Measurements from ENCODE around the gene CYP2C8. TPM values are rescaled to one million over a fixed set of nuclear protein-coding genes. Genes with fewer than 3 reads are reported as not detected.
"Not testable (repeated sequence)": the region's sequence is repeated elsewhere in the genome, so short reads cannot be mapped to it uniquely, and the experiment has no call there.

Gene CYP2C8
- total RNA-seq, 1 experiment from 2014 or later = 0.26 TPM

GRCh38 chr10:95096143-95096542 is 26.8 kb upstream of the CYP2C8 start:
- Histone ChIP-seq H3K23me2 (ENCODE audit: insufficient read length, low read depth, low read length, poor library complexity, severe bottlenecking) (no peaks in the 10 kb centered on the region), H4K20me1 (ENCODE audit: control insufficient read depth, insufficient read depth, insufficient read length) (no peaks in the 10 kb centered on the region), H3K4me2 (ENCODE audit: insufficient read depth, insufficient read length, low read length) (no peak overlapping the region), H2BK120ac (ENCODE audit: low read depth, low read length, poor library complexity, severe bottlenecking) (no peak overlapping the region), H3K79me2 (ENCODE audit: insufficient read depth, low read length) (no peaks in the 10 kb centered on the region), H3K27me3 (ENCODE audit: insufficient read depth, low read length) (no peaks in the 10 kb centered on the region), H3K9me3 (ENCODE audit: control insufficient read depth, low read depth, low read length) (no peaks in the 10 kb centered on the region), H2AFZ (ENCODE audit: low read length) (no peak overlapping the region), H4K91ac (ENCODE audit: insufficient read length, low read depth, low read length) (no peak overlapping the region), H3K14ac (ENCODE audit: insufficient read depth, low read length) (no peak overlapping the region), H3K79me1 (ENCODE audit: insufficient read depth, low read depth, low read length, poor library complexity, severe bottlenecking) (no peaks in the 10 kb centered on the region), H3K9ac (ENCODE audit: extremely low read depth, insufficient read length, low read length) (no peak overlapping the region), H2BK15ac (ENCODE audit: low read depth, low read length) (no peak overlapping the region), H2BK5ac (ENCODE audit: insufficient read length, low read length) (no peak overlapping the region), H2BK20ac (ENCODE audit: low read depth, low read length, poor library complexity, severe bottlenecking) (no peak overlapping the region), H2BK12ac (ENCODE audit: insufficient read length, low read depth, low read length) (no peak overlapping the region), H3T11ph (ENCODE audit: low read length) (no peak overlapping the region), H4K5ac (ENCODE audit: insufficient read length, low read depth, low read length) (no peak overlapping the region), H3K4me1 (ENCODE audit: insufficient read depth, low read length) (no peaks in the 10 kb centered on the region), H3K18ac (ENCODE audit: insufficient read length, low read depth, low read length) (no peak overlapping the region), H3K4ac (ENCODE audit: low read depth, low read length) (no peak overlapping the region), H3K56ac (ENCODE audit: insufficient read length, low read depth, low read length) (no peak overlapping the region), H4K8ac (replicated peaks; ENCODE audit: insufficient read length, low read depth, low read length) (no peak overlapping the region), H3K27ac (ENCODE audit: insufficient read length, low read depth, low read length) (no peak overlapping the region), H2AK5ac (ENCODE audit: insufficient read length, low read length) (no peak overlapping the region), H3K23ac (ENCODE audit: insufficient read length, low read depth, low read length) (no peak overlapping the region)
- H3K36me3 Mint-ChIP-seq (ENCODE audit: insufficient read depth in 1 of 3, low read depth in 3 of 3) = no peaks in the 10 kb centered on the region
- TF ChIP-seq CTCF (conservative IDR thresholded peaks at IDR 0.05) = no peak
- H3K4me3 Mint-ChIP-seq = no peak overlapping the region
- WGBS (ENCODE audit: extremely low coverage, insufficient read length, low lambda C conversion rate) = no CpG with 5 or more reads among the region's 1 CpG
- H3K9me3 Mint-ChIP-seq = no peaks in the 10 kb centered on the region; a peak in 1 of 5 replicates
- no peaks in the 10 kb centered on the region for H3K4me1 Mint-ChIP-seq
- no peak for DNase-seq
- H3K27ac Mint-ChIP-seq = no peak overlapping the region
- H3K27me3 Mint-ChIP-seq (ENCODE audit: low read depth) = peaks cover under 1% of the 10 kb centered on the region; the same call in 1 of the 2 replicates

GRCh38 chr10:95079626-95080025 is 10.3 kb upstream of the CYP2C8 start:
- not testable (repeated sequence) for H2AK5ac ChIP-seq (ENCODE audit: insufficient read length, low read length); H4K20me1 ChIP-seq (ENCODE audit: control insufficient read depth, insufficient read depth, insufficient read length); H3K79me2 ChIP-seq (ENCODE audit: insufficient read depth, low read length); H2BK20ac ChIP-seq (ENCODE audit: low read depth, low read length, poor library complexity, severe bottlenecking); H3K4me2 ChIP-seq (ENCODE audit: insufficient read depth, insufficient read length, low read length); H3K4me3 Mint-ChIP-seq; H3K27ac Mint-ChIP-seq; H3K23me2 ChIP-seq (ENCODE audit: insufficient read length, low read depth, low read length, poor library complexity, severe bottlenecking); H3K27ac ChIP-seq (ENCODE audit: insufficient read length, low read depth, low read length); H2BK12ac ChIP-seq (ENCODE audit: insufficient read length, low read depth, low read length); H3K79me1 ChIP-seq (ENCODE audit: insufficient read depth, low read depth, low read length, poor library complexity, severe bottlenecking); H3K9me3 ChIP-seq (ENCODE audit: control insufficient read depth, low read depth, low read length); H2BK15ac ChIP-seq (ENCODE audit: low read depth, low read length); H3K27me3 Mint-ChIP-seq (ENCODE audit: low read depth); H3K18ac ChIP-seq (ENCODE audit: insufficient read length, low read depth, low read length); H3K9ac ChIP-seq (ENCODE audit: extremely low read depth, insufficient read length, low read length); H2AFZ ChIP-seq (ENCODE audit: low read length); H4K5ac ChIP-seq (ENCODE audit: insufficient read length, low read depth, low read length); H3K4ac ChIP-seq (ENCODE audit: low read depth, low read length); H2BK5ac ChIP-seq (ENCODE audit: insufficient read length, low read length); DNase-seq; H3K23ac ChIP-seq (ENCODE audit: insufficient read length, low read depth, low read length); H4K8ac ChIP-seq (replicated peaks; ENCODE audit: insufficient read length, low read depth, low read length); H3K27me3 ChIP-seq (ENCODE audit: insufficient read depth, low read length); H3K4me1 Mint-ChIP-seq; H4K91ac ChIP-seq (ENCODE audit: insufficient read length, low read depth, low read length); H3K56ac ChIP-seq (ENCODE audit: insufficient read length, low read depth, low read length); H3K4me1 ChIP-seq (ENCODE audit: insufficient read depth, low read length); H3K14ac ChIP-seq (ENCODE audit: insufficient read depth, low read length); H2BK120ac ChIP-seq (ENCODE audit: low read depth, low read length, poor library complexity, severe bottlenecking); H3T11ph ChIP-seq (ENCODE audit: low read length)
- no CpG with 5 or more reads among the region's 5 CpGs for WGBS (ENCODE audit: extremely low coverage, insufficient read length, low lambda C conversion rate)
- H3K9me3 Mint-ChIP-seq = peaks cover 24 to 32% of the 10 kb centered on the region in 2 experiments
- H3K36me3 Mint-ChIP-seq (ENCODE audit: insufficient read depth in 1 of 3, low read depth in 3 of 3) = peaks cover 0 to 22% (median 19%) of the 10 kb centered on the region in 3 experiments; a peak in 5 of 7 replicates

All from H9 (cell line).